Activated CD4-positive, alpha-beta T cell treated with anti-CD3 and anti-CD28 coated beads, Interleukin-10, Interleukin-2, amounts not matched to agents 100 ng/mL and 50 ng/mL, durations not matched to agents 16 hours and 8 hours (primary cell): ENCODE results near the gene GAST.
A peak's percentile ranks its signal among the peaks of the same experiment; 100 is the strongest.
"Not testable (repeated sequence)": the region's sequence is repeated elsewhere in the genome, so short reads cannot be mapped to it uniquely, and the experiment has no call there.

Source experiments
- DNase-seq: peaks from one replicate; pipeline ENCODE4 v3.0.0-alpha.2; 2020

GAST gene

GRCh38 chr17:41684035-41684434 lies 28.1 kb upstream of the GAST start:
- no peak for DNase-seq

GRCh38 chr17:41685753-41686152 lies 26.4 kb upstream of the GAST start:
- not testable (repeated sequence) for DNase-seq

- no peak for DNase-seq
Measured at GRCh38 chr17:41686281-41686680, 25.9 kb upstream of the GAST start.

GRCh38 chr17:41687828-41688640 lies 24.1 kb upstream of the GAST start:
- DNase-seq, result peak; percentile 70

GRCh38 chr17:41688641-41689496 lies 23.3 kb upstream of the GAST start, which contains the start of gene EIF1:
Gene EIF1, plus strand, starts transcription at chr17:41688885. Its CDS starts 154 bp downstream, at chr17:41689039.
- DNase-seq, result peak; percentile 100

- peak; percentile 73 for DNase-seq
Measured at GRCh38 chr17:41689497-41690299, 22.4 kb upstream of the GAST start.

GRCh38 chr17:41690497-41690896 lies 21.6 kb upstream of the GAST start:
- DNase-seq, result no peak

GRCh38 chr17:41691031-41691777 lies 20.9 kb upstream of the GAST start:
- no peak for DNase-seq

GRCh38 chr17:41692722-41693521 lies 19.2 kb upstream of the GAST start:
- DNase-seq, result no peak

- DNase-seq, result no peak
Measured at GRCh38 chr17:41695134-41695661, 16.9 kb upstream of the GAST start.

- DNase-seq, result peak; percentile 82
Measured at GRCh38 chr17:41695954-41696757, 16.0 kb upstream of the GAST start.

- DNase-seq, result no peak
Measured at GRCh38 chr17:41697122-41697962, 14.8 kb upstream of the GAST start.

GRCh38 chr17:41700843-41701242 lies 11.3 kb upstream of the GAST start:
- not testable (repeated sequence) for DNase-seq

- DNase-seq, result no peak
Measured at GRCh38 chr17:41702712-41703111, 9.4 kb upstream of the GAST start.

- DNase-seq, result no peak
Measured at GRCh38 chr17:41705271-41705991, 6.7 kb upstream of the GAST start.

- DNase-seq, result no peak
Measured at GRCh38 chr17:41707803-41708669, 4.1 kb upstream of the GAST start.

- peak; percentile 43 for DNase-seq
Measured at GRCh38 chr17:41710472-41711090, 1.6 kb upstream of the GAST start.
